ENCODE results near the gene PEPD.

The PEPD gene

DNA sequence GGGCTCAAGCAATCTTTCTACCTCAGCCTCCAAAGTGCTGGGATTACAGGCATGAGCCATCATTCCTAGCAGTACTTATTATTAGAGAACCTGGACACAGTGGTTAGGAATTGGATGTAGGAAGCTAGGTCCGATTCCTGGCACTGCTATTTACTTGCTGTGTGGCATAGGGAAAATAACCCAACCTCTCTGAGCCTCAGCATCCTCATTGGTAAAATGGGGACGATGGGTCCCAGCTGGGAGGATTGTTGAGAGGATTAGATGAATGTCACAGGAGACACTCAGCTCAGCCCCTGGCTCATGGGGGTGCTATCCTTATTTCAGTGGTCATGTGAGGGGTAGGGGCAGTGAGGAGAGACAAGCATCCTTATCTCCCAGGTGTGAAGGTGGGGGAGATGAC is 6.8 kb upstream of the PEPD start:
- FAIRE-seq, result no peak
- TF ChIP-seq POLR2A (IDR thresholded peaks at IDR 0.05; ENCODE audit: low read depth, low read length), result no peak
- no peak for DNase-seq (ENCODE audit: insufficient read length, low spot score)

DNA sequence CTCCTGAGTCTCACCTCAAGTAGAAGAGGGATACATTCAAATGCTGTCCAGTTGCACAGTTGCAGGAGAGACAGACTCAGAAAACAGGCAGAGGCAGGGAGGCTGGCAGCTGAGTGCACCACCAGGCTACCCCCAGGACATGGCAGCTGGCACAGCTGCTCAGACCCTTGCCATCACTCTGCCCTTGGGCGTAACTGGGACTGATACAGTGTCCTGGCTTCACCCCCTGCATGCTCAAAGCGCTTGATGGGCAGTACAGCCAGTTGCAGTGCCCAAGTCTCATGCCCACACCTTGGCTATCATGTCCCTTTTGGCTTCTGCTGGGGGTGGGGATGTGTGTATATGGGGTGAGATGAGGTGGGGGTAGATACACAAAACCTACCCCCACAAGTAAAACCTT is 5.5 kb upstream of the PEPD start:
- DNase-seq (ENCODE audit: insufficient read length, low spot score), result no peak
- TF ChIP-seq POLR2A (IDR thresholded peaks at IDR 0.05; ENCODE audit: low read depth, low read length), result no peak
- FAIRE-seq, result no peak

DNA sequence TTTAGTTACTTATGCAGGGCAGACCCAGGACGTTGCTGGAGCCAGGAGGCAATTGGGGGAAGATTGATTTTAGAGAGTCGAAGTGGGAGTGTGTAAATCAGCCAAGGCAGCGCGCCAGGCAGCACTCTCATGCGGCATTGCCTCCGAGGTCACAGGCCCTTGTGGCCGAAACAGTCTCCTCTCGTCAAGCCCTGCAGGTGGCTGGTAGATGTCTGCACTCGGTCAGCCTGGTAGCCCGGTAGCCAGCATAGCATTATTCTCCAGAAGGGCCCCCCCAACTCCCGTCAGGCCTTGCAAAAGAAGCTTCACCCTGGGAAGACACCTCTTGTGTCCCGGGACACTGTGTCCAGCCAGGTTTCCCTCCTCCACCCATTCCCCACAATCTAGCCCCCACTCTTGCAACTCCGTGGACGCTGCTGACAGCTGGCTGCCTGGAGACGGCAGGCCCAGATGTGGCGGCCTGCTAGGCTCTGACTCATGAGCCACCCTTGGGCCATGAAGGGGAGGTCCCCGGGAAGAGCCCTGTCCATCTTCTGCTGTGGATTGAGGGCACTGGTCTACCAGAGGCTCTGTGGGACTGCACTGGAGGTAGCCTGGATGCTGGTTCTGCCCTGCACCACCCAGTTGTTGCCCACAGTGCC is 2.6 kb upstream of the PEPD start:
- FAIRE-seq (no peak), DNase-seq (ENCODE audit: insufficient read length, low spot score) (no peak)
- TF ChIP-seq POLR2A (IDR thresholded peaks at IDR 0.05; ENCODE audit: low read depth, low read length), result no peak

DNA sequence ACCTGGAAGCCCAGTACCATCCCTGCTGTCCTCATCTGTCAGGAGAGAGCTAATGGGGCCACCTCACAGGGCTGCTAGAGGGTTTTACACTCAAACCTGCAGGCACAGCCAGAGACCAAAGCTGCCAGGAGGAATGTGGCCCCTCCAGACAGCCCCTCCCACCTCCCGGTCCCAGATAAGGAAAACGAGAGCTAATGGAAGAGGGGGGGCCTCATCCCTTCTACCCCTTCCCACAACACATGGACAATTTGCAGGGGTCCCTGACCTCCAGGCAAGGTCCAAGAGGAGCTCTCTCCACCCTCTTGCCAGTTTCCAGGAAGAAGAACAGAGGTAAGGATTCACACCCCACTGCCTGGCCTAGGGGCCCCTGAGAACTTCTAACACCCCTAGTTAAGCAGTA is 1.6 kb upstream of the PEPD start:
- DNase-seq (ENCODE audit: insufficient read length, low spot score) (no peak), FAIRE-seq (no peak)
- no peak for TF ChIP-seq POLR2A (IDR thresholded peaks at IDR 0.05; ENCODE audit: low read depth, low read length)

DNA sequence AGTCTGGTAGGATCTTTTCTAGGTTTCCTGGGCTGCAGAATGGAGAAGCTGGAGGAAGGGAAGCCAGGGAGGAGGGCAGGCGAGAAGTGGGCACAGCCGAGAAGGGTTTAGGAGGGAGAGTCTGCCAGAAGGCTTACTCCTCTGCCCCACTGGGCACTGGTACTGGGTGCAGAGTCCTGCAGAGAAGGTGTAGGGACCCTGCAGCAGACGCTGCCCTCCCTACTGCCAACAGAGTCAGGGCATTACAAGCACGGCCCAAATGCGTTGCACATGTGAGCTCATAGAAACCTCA is 726 bp upstream of the PEPD start:
- FAIRE-seq (no peak), DNase-seq (ENCODE audit: insufficient read length, low spot score) (no peak)
- TF ChIP-seq POLR2A (IDR thresholded peaks at IDR 0.05; ENCODE audit: low read depth, low read length), result no peak

DNA sequence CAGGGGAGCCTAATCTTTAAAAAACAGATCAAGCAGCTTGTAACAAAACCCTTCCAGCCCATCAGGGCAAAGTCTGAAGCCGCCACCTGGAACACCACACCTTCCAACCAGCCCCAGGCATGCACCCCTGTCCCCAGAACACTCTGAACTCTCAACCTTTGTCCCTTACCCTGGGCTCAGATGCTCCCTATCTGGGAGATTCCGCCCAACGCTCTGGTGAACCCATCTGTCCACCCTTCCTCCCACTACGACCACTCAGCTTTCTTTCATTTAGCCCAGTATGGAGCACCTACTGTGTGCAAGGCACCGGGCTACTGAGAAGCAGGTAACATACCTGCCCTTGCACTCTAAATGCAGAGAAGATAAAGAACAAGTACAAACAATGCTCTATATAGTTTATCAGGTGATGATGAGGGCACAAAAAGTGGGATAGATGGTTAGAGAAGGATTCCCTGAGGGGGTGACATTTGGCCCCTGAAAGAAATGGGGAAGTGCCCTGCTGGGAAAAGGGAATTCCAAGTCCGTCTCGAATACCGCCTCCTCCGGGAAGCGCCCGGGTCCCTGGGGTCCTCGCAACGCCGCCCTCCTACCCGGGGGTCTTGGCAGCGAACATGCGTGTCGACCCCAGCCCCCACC is 629 bp downstream of the PEPD start:
- no peak for FAIRE-seq
- TF ChIP-seq POLR2A (IDR thresholded peaks at IDR 0.05; ENCODE audit: low read depth, low read length), result no peak
- no peak for DNase-seq (ENCODE audit: insufficient read length, low spot score)

DNA sequence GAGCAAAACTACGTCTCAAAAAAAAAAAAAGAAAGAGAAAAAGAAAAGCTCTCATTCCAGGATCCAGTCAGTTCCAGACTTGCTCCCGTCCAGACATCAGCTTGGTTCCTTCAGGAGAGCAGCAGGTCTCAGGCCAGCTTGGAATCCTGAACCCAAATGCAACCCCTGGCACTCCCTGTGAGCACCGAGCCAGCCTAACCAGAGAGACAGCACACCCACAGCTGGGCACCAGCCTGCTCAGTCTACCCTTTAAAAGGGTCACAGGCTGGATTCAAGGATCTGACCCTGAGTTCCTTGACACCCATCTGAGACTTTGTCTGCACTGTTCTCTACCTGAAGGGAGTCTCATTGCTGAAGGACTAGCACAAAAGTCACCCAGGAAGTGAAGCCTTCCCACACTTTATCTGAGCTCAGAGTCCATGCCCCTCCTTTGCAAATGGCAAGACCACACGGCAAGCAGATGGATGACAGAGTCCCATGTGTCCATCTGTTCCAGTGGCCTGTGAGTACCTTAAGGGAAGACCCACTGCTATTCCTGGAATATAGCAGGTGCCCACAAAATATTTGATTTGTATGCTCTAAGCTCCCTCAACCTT is 1.4 kb downstream of the PEPD start:
- DNase-seq (ENCODE audit: insufficient read length, low spot score) (no peak), FAIRE-seq (no peak)
- no peak for TF ChIP-seq POLR2A (IDR thresholded peaks at IDR 0.05; ENCODE audit: low read depth, low read length)

DNA sequence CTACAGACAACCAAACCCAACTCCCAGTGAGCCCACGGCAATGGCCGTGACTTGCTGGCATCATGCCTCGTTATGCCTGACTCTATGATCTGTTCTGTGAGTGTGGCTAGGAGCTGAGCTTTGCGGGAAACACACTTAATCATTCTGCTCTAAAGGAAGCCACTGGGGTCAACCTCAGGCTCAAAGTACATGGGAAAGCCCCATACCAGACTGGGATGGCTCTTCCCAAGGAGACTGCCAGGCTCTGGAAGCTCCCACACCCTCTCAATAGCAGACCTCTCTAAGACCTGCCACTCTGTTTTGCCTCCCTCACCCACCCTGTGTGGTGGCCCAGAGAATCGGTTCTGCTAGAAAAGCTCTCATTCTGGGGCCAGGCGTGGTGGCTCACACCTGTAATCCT is 2.2 kb downstream of the PEPD start:
- FAIRE-seq (no peak), DNase-seq (ENCODE audit: insufficient read length, low spot score) (no peak)
- no peak for TF ChIP-seq POLR2A (IDR thresholded peaks at IDR 0.05; ENCODE audit: low read depth, low read length)

DNA sequence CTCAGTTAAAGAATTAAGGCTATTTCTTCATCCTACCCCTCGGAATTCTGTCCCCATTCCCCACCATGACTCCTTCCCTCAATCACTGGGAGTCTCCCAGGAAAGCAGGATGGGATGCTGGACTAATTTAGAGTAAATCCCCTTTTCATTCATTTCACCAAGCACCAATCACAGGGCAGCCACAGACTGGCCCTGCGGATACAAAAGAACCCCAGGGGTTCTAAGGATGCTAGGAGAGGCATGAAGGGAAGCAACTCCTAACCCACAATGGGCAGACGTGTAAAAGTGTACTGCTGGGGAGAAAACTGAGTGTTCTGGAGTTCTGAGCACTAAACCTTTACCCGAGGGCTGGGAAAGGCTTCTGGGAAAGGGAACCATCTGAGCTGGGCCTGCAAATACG is 3.0 kb downstream of the PEPD start:
- no peak for FAIRE-seq
- DNase-seq (ENCODE audit: insufficient read length, low spot score), result no peak
- TF ChIP-seq POLR2A (IDR thresholded peaks at IDR 0.05; ENCODE audit: low read depth, low read length), result no peak

DNA sequence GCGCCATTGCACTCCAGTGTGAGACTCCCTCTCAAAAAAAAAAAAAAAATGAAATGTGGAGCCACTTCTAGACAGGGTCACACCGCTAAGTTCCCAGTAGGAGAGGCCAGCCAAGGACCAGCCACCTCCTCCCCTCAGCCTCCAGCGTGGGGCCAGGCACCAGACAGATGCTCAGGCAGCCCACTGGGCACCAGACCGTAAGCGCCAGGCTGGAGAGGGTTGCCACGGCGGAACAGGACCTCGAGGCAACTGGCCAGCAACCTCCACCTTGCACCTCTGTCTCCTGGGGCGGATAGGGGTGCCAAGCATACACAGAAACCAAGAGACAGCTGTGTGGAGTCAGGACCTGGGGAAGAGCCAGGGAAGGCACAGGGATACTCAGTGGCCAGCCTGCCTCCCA is 3.7 kb downstream of the PEPD start:
- DNase-seq (ENCODE audit: insufficient read length, low spot score) (no peak), FAIRE-seq (no peak)
- TF ChIP-seq POLR2A (IDR thresholded peaks at IDR 0.05; ENCODE audit: low read depth, low read length), result no peak

DNA sequence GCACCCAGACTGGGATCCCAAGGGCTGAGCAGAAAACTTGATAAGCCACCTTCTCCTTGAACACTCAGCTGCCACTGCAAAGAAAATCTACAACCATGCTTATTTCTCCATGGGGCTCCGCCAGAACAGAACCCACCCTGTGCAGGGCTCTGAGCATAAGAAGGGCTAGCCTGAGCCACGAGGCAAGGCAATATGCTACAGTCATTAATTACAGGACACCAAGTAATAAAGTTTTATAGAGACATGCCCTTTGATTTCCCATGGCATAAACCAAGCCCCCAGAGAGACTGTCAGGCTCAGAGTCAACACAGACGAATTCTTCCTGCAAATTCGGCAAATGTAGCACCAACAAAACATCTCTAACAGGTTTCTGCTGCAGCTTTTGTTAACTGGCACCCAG is 5.7 kb downstream of the PEPD start:
- no peak for TF ChIP-seq POLR2A (IDR thresholded peaks at IDR 0.05; ENCODE audit: low read depth, low read length)
- DNase-seq (ENCODE audit: insufficient read length, low spot score) (no peak), FAIRE-seq (no peak)

DNA sequence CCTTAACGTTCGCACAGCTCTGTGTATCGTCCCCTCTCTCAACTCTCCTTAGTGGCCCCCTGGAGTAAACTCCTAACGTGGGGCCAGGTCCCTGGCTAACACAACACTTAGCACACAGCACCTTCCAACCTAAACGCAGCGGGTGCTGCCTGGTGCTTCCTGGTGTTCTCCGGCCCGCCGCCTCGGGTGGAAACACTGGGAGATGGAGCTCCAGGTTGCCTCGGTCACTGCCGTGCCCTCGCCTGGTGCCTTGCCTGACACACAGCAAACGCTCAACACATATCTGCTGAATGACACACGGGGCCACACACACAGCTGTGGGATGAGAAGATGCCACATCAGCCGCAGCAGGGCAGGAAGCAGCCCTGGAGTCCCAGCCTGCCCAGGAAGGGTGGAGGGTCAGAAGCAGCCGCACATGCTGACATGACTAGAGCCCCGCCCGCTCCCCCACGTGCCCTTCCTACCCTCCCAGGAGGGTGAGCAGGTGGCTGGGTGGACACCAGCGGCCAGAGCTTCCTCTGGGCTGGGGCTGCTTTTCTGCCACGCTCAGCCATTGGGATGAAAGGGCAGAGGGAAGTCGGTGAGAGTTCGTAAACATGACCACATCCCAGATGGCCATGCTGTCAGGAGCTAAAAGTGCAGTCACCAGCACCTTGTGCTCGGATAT is 6.6 kb downstream of the PEPD start:
- FAIRE-seq (no peak), DNase-seq (ENCODE audit: insufficient read length, low spot score) (peak; percentile 54)
- TF ChIP-seq POLR2A (IDR thresholded peaks at IDR 0.05; ENCODE audit: low read depth, low read length), result no peak

DNA sequence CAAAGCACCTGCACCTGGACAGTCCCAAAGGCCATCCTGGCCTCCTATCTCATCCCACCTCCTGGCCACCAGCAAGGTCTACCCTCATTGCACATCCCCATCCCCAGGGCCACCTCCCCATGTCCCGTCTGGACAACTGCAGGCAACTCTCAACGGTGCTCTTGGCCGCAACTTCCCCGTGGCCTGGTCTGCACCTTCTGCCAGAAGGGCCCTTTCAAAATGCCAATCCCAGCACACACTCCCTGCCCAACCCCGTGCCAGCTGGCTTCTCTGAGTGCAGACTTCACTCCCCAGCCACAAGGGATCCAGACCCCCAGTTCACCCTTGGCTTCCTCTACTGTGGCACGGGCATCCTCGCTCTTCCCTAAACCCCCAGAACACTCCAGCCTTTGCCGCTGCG is 8.2 kb downstream of the PEPD start:
- no peak for TF ChIP-seq POLR2A (IDR thresholded peaks at IDR 0.05; ENCODE audit: low read depth, low read length)
- no peak for FAIRE-seq
- no peak for DNase-seq (ENCODE audit: insufficient read length, low spot score)

DNA sequence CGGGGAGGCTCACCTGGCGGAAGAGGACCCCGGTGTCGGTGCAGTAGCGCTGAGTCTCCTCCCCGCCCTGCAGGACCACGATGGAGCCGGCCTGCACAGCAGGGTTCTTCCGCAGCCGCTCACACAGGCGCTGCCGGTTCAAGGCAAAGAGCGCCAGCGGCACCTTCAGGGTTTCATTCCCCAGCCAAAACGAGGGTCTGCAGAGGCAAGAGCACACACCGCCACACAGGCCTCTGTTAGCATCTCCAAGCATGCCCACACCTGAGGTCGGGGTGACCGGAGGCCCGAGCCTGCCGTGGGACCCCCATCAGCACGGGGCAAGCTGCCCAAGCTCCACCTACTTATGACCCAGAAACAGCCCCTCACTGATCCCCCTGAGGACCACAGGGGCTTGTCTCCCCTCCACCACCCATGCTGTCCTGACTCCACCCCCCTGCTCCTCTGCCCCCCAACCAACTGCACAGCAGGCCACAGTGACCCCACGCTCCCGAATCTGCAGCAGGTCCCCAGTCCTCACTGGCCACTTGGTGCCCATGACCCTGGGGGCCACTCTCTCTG is 8.9 kb downstream of the PEPD start:
- no peak for TF ChIP-seq POLR2A (IDR thresholded peaks at IDR 0.05; ENCODE audit: low read depth, low read length)
- FAIRE-seq (no peak), DNase-seq (ENCODE audit: insufficient read length, low spot score) (no peak)

DNA sequence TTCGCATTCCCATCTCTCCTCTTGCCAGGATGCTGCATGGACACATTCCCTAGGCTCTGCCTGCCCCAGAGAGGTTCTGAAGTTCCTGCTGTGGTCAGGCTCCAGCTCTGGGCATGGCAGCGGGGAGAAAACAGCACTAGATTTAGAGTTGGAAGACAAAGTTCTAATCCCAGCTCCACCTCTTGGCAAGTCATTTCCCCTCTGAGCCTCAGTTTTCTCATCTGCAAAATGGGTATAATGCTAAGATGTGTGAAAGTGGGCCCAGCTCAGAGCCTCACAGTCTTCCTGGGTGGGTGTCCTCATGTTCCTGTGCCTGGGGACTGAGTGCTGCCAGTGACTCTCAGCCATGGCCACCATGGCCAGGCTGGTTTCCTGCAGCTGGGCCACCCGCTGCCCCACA is 9.6 kb downstream of the PEPD start:
- FAIRE-seq (no peak), DNase-seq (ENCODE audit: insufficient read length, low spot score) (no peak)
- TF ChIP-seq POLR2A (IDR thresholded peaks at IDR 0.05; ENCODE audit: low read depth, low read length), result no peak
